Anterior cingulate cortex (tissue), 58 donors: ENCODE measurements around the gene FBLN2.

ENCODE experiments used
- DNase-seq, 58 donors: peaks; one replicate each; lab custom pipeline; 2025; lab: John Stamatoyannopoulos, UW

FBLN2 gene

DNA sequence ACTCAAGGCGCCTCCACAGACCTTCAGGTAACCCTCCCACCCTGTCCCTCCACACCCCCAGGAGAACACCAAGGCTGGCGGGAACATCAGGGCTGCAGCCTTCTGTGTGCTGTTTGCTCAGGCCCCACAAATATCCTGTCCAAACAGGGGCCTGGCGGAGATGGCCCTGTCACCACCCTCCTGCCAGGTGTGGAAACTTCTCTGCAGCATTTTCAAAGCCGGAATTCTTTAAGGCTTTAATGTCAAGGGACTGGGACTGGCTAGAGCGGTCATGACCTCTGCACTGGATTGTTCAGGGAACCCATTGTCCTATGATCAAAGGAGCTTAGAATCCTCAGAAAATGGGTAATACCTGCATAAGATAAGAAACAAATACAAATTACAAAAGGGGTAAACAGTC lies 46.6 kb downstream of the FBLN2 start:
- no peak for DNase-seq

- DNase-seq = peak in 1 of 58 donors; percentile 10
Measured at GRCh38 chr3:13596426-13597205, 47.7 kb downstream of the FBLN2 start.

- no peak for DNase-seq
Measured at GRCh38 chr3:13597661-13598060, 48.7 kb downstream of the FBLN2 start.

GRCh38 chr3:13598201-13598600 lies 49.3 kb downstream of the FBLN2 start:
- no peak for DNase-seq

DNA sequence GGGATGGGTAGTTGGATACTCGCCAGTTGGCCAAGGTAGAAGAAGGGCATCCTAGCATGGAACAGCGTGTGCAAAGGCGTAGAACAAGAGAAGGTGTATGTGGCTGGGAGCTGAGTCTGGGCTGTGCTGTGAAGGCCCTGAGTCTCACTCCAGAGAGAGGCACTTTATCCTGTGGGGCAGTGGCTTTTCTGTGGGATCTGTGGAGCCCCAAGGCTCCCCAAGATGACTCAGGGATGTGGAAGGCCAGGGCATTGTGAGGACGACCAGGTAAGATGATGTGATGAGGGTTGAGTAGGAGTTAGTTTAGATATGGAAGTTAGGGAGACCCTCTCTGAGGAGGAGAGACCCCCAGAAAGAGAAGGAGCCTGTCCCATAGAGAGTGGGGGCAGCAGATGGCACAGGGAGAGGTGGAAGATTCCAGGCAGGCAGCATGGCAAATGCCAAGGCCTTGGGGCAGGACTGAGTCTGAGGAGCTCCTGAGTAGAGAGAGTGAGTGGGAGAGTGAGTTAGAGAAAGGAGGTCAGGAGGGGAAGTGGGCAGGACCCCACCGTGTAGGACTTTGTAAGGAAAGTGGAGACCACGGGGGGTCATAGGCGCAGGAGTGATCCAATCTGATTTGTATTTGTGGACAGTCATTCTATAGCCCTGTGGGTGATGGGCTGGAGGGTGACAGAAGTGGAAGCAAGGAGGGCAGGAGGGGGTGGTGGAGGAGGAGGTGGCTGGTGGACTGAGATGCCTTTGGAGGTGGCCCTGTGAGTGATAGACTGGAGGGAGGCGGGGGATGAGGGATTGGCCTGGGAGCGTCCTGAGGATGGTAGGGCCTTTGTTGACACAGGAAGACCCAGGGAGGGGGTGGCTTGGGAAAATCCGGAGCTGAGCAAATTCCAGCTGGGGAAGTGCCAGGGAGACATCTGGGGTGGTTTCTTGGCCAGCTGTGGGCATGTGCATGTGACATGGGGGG lies 50.3 kb downstream of the FBLN2 start:
- DNase-seq = peak in 6 of 58 donors; percentile 2 to 42 (median 9)

GRCh38 chr3:13599887-13600450 lies 51.0 kb downstream of the FBLN2 start:
- DNase-seq = no peak

DNA sequence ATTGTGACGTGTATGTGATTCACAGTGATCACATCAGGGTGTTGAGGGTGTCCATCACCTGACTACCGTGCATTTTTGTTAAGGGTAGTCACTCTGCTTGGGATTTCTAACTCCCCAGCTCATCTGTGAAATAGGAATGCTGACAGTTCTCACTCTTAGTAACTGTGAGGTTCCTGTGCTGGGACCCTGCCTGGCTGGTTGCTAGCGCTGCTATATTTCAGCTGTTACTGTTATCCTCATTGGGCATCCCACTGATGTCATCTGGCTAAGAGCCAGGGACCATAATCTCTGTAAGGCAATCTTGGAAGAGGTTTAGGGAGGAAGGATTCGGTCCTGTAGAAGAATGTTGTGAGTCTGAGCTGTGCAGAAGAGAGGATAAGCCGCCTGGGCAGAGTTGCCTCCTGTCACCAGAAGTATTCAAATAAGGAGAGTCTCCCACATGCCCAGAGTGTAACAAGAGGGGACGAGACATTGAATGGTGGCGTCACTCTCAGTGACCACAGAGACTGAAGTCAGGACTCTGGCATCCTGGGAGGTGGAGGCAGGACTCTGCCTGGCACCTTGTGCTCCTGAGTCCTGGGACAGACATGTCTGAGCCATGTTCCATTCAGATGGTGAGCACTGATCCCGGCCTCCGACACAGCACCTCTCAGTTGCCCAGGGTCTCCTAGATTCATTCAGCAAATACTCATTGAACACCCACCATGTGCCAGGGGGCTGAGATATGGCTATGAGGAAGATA lies 52.2 kb downstream of the FBLN2 start:
- DNase-seq = no peak

DNA sequence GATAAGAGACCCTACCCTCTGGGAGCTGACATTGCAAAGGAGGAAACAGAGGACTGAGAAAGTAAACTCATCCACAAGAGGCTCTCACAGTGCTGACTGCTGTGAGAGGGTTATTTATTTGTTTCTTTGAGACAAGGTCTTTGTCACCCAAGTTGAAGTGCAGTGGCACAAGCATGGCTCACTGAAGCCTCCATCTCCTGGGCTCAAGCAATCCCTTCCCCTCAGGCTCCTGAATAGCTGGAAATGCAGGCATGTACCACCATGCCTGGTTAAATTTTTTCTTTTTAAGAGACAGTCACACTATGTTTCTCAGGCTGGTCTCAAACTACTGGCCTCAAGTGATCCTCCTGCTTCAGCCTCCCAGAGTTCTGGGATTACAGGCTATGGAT lies 52.8 kb downstream of the FBLN2 start:
- DNase-seq = no peak

DNA sequence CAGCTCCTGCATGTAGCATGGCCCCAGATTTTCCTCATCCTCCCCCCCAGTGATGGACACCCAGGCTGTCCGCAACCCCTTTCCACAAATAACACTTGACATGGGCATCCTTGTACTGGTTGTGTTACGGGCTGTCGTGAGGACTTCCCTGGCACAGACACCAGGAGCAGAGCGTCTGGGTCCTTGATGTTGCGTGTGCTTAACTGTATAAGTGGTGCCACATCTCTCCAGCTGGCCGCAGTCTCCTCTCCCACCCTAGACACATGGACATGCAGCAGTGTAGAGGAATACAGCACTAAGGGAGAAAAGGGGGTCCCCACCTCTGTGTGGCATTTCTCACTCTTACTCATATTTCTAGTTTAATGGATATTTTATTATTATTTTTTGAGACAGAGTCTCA lies 56.6 kb downstream of the FBLN2 start:
- DNase-seq = no peak

DNA sequence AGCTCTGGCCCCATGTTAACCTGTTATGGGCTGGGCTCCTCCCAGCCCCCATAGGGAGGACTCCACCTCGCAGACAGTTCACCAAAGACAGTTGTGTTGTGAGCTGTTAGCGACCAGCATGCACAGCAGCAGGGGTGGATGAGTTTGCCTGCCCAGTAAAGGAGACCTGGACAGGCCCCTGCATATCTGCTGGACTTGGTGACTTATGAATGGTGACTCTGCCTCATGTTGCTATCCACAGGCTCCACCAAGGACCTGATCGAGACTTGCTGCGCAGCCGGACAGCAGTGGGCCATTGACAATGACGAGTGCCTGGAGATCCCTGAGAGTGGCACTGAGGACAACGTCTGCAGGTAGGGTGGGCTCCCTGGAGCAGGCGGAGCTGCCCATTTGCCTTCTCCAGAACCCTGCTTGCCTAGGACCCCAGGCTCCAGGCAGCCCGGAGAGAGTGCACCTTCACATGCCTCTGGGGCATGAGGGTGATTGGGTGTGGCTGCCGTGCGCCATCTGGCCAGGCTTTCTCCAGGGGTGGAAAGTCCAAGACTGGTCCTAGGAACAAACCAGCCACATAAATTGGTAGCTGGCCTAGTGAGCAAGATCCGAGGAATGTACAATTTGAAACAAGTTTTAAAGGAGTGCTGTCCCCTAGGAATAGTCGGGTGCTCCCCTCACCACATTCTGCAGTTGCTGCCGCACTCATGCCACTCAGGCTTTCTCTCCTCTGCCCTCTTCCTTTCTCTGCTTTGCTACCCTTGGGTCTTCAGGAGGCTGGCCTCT lies 59.1 kb downstream of the FBLN2 start:
- DNase-seq = no peak

DNA sequence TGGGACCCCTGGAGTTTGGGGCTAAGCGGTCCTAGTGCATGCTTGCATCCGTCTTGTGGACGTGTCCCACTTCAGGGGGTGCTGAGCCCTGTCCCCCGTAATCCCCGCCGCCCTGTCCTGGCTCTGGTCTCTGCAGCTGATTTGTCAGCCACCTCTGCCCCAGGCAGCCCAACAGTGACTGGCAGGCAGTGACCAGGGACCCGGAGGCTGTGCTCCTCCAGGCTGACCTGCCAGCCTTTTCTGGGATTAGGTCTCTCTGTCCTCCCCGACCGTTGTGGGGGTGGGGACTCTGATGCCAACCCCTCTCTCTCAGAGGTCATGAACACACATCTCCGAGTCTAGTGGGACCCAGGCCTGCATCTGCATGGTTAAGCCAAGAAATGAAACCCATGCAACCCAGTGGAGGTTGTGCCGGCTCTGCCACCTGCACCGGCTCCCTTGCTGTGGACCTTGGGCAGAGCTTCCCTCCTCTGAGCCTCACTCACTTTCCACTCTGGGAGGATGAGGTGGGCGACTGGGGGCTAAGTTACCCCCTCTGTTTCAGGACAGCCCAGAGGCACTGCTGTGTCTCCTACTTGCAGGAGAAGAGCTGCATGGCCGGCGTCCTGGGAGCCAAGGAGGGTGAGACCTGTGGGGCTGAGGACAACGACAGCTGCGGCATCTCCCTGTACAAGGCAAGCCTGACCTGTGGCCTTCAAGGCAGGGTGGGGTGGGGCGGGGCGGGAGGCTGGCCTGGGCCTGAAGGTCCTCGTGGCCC lies 60.2 kb downstream of the FBLN2 start:
- DNase-seq = no peak

DNA sequence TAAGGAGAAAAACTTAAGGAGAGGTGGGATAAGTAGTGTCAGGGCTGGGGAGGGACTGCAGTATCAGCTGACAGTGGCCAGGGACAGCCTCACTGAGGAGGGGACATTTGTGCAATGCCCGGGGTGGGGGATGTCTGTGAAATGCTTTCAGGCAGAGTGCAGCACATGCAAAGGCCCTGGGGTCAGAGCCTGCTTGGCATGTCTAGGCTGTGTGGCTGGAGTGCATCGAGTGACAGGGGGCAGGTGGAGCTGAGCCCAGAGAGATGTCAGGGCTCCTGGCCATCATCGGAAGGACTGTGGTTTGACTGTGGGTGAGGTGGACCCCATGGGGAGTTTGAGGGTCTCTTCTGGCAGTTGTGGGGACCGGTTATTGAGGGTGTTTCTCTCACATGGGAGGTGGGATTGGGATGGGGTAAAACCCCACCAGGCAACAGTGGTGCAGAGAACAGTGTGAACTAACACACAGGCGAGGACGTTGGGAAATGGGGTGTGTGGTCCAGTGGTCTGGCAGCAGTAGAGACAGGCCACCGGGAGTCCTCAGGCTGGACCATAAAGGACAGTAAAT lies 61.2 kb downstream of the FBLN2 start:
- no peak for DNase-seq

- DNase-seq = no peak
Measured at GRCh38 chr3:13611221-13611620, 62.3 kb downstream of the FBLN2 start.

- DNase-seq = no peak
Measured at GRCh38 chr3:13612829-13613228, 63.9 kb downstream of the FBLN2 start.

- DNase-seq = no peak
Measured at GRCh38 chr3:13613343-13614190, 64.6 kb downstream of the FBLN2 start.

DNA sequence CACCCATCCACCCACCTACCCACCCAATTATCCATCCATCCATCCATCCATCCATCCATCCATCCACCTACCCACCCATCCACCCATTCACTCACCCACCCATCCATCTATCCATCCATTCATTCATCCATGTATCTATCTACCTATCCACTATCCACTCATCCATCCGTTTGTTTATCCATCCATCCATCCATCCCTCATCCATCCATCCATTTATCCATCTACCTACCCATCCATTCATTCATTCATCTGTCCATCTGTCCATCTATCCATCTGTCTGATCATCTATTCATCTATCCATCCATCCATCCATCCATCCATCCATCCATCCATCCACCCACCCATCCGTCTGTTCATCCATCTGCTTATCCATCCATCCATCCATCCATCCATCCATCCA lies 65.7 kb downstream of the FBLN2 start:
- no peak for DNase-seq

- DNase-seq = no peak
Measured at GRCh38 chr3:13615019-13615528, 66.1 kb downstream of the FBLN2 start.
